GM21367 (cell line): ENCODE data around the gene BEX3.
"Not testable (repeated sequence)": the region's sequence is repeated elsewhere in the genome, so short reads cannot be mapped to it uniquely, and the experiment has no call there.

Experiments
- ATAC-seq: cut with Tn5 transposase; IDR thresholded peaks from one replicate; pipeline ENCODE4 v1.9.1; 2021; ENCODE audit not compliant: unreplicated experiment

Gene BEX3

DNA sequence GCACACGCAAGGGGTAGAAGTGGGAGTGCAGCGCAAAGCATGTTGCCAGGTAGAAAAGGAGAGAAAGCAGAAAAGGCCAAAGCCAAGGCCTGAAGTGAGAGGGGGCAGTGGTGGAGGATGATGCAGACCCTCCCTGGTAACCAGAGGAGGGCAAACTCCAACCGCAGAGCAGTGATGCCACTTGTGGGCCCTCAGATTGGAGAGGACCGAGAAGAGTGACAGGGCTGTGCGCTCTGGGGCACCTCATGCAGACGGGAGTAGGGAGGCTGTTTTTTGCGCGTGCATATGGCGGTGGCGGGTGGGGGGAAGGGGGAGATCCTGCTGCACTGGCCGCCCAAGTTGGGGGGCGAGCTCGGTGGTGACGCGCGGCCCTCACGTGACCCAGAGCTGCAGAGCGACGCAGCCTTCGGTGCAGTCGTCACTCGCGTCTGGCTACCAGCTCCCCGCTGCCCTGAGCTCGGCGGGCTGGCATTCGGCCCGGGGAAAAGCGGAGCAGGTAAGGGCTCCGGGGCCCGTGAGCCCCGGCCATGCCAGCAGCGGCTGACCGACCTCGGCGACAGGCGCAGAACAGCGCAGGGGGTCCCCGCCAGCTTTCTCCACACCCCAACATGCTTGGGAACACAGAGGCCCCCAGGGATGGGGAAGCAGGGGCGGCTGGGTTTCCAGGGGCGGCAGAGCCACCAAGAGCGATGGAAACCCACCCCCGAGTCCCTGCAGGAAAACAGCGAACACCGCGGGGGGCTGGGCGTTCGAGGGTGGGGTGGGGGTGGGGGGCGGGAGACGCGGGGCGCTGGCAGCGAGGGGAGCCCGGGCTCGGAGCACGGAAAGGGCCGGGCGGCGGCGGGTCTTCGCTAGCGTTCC, at the start of gene BEX3:
Gene BEX3 (plus strand): TSS at position 421 of the 861 bp plus-strand sequence. CDS start 984 bp downstream, outside the sequence.
- ATAC-seq = no peak

DNA sequence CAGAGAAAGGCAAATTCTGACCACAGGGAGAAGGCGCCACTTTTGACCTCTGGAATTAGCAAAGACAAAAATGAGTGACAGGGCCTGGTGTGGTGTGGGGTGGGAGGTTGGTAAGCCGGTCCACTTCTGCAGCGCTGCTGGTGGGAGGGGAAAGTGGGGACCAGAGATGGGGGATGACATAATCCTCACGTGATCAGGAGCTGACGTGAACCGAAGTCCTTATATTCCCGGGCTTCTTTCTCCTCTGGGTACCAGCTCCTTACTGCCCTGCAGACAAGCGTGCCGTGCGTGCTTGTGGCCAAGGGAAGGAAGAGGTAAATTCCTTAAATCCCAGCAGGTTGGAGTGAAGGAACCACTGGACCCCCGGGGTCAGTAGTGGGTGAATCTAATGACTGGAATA, 46.3 kb upstream of the BEX3 start, which contains the start of gene TCEAL7:
Gene TCEAL7 (plus strand): TSS at position 249 of the 400 bp plus-strand sequence. CDS start 1,165 bp downstream, outside the sequence.
- no peak for ATAC-seq

DNA sequence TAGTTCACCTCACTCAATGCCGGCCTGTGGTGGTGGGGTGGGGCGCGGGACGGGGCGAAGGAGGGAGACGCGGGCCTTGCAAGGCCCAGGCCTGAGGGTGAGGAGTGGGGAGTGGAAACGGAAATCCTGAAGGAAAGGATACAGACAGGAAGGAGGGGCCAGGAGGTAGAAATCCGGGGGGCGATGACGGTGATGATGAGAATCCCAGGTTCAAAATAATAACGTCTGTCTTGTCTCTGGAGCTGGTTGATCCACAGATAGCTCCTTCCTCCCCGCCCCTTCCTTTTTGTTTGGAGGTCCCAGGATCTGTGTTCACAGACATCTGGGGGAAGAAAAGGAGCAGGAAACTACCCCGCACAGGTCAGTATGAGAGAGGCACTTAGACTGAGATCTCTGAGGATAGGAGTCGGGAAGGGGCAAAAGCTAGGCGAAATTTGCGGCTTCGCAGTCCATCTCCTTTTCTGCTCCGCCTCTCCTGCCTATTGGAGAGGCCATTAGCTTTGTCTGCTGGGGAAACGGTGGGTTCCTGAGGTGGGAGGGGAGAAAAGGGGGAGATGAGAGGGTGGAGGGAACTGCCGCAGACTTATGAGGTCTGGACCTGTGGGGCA, 45.6 kb upstream of the BEX3 start:
- no peak for ATAC-seq

DNA sequence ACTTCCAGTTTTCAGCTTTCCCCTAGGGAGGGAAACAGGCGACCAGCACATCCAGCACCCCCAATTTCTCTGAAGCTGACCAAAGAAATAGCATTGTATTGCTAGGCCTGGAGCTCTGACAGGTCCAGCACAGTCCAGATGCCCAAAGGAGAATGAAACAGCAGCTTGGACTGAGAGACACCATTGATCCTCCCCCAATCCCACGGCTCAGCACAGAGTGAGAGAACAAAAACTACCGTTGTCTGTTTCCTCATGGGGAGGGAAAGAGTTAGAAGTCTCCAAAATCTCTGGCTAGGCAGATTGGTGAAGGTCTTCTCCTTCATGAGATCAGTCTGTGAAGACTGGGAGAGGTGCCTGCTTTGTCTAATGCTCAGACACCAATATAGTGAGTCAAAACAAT, 37.7 kb upstream of the BEX3 start:
- ATAC-seq = no peak

DNA sequence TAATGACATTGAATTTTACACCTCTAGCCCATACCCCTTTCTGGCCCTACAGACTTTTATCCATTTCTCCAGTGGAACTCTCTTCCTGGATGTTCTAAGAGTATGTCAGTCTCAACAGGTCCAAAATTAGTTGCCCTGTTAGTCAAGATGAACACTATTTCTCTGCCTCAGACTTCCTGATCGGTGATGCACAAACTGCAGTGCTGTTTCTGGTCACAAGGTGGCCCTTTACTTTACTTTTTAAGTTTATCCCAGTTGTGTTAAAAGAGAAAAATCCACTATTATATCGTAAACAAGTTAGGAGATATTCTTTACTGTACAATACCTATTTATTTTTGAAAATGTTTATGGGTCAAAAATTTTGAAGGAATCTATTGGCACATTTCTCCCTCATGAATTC, 33.2 kb upstream of the BEX3 start:
- peak; percentile 49 for ATAC-seq

DNA sequence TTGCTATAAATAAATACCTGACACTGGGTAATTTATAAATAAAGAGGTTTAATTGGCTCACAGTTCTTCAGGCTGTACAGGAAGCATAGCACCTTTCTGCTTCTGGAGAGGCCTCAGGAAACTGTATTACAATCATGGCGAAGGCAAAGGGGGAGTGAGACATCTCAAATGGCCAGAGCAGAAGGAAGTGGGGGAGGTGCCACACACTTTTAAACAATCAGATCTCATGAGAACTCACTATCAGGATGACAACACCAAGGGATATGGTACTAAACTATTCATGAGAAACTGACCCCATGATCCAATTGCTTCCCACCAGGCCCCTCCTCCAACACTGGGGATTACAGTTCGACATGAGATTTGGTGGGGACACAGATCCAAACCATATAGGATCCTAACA, 31.7 kb upstream of the BEX3 start:
- ATAC-seq = no peak

DNA sequence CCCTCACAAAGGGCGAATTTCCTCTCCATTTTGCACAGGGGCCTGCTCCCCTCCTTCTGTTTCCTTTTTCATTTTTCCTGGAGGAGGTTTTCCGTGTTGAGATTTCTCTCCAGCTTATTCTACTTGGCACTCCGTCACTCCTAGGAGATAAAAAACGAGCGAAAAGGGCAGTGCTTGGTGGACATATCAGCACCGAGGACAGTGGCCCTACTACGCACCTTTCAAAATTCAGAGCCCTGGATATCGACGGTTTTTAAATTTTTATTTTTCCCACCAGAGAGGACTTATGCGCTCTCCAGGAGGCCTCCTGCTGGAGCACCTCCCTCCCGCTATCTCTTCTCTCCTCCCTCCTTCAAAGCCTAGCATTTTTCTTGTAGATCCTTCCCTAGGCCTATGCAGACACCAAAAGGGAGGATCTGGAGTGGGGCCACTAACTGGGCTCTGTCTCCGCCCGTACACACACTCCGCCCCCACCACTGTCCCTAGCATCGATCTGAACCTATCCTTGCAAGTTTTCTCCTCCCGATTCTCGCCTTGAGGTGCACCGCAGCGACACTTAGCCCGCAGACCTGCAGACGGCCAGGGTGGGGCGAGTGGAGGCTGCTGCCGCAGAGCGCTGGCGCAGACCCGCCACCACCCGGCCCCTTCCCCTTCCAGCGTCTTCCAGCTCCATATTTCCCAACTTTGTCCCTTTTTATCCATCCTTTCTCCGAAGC, 28.5 kb upstream of the BEX3 start:
- no peak for ATAC-seq

DNA sequence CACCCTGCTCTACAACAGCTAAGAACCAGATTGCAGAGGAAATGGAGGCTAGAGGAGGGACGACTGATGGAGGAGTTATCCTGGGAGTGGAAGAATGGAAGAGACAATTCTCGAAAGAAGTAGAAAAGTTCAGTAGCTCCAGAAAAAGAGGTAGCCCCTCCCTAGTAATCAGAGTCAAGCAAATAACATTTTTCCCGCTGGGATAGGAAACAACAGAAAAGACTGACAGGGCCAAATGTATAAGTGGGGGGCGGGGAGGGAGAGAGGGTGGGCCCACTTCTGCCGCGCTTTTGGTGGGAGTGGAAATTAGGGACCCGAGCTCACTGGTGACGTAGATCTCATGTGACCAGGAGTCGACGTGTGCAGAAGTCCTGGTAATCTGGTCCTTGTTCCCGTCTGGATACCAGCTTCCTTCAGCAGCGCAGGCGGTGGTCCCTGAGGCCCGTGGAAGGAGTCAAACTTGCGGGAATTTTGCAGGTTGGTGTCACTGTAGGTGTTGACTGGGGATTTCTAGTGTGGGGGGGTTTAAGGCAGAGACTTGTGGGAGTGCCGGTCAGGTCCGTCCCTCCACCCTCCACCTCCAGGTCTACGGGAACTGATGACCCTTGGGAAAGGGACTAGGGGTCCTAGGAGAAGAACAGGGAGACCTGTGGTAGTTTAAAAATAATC, 20.1 kb upstream of the BEX3 start, which contains the start of gene TCEAL9:
Gene TCEAL9 (plus strand): TSS at position 377 of the 669 bp plus-strand sequence. CDS start 1,179 bp downstream, outside the sequence.
- ATAC-seq = no peak

DNA sequence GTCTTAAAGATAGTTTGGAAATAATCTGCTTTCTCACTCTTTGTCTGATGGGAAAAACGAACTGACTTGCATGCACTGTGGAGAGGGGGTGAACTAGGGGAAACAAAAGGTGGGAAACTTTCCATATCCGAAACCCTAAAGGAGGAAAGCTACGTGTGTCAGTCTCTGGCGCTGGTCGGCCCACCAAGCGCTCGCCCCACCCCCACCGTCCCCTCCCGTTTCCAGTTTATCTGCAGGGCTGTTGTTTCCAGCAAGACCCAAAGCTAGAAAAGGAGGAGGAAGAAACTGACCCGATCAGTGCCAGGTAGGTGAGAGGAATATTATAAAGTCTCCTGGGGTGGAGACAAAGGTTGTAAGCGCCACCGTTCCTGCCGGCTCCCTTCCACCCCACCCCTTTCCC, 19.5 kb upstream of the BEX3 start:
- no peak for ATAC-seq

DNA sequence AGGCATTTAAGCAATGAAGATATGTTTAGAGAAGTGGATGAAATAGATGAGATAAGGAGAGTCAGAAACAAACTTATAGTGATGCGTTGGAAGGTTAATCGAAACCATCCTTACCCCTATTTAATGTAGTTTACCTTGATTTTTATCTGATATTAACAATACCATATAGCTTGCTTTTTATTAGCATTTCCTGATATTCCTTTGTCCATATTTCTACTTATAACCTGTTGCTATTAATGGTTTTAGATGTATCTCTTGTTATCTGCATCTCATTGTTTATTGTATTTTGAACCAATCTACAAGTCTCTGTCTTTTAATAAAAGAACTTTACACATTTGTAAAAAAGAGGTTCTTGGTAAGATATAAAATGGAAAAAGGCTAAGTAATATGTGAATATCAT, 18.5 kb upstream of the BEX3 start:
- no peak for ATAC-seq

DNA sequence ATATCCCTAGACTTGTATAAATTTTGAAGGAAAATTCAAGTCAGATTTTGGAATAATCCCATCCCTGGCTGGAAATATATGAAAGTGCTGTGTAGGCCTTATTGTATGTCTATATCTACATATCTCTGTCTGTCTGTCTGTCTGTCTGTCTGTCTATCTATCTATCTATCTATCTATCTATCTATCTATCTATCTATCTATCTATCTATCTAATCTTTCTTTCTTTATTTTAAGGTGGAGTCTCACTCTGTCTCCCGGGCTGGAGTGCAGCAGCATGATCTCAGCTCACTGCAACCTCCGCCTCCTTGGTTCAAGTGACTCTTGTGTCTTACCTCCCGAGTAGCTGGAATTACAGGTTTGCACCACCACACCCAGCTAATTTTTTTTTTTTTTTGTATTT, 16.7 kb upstream of the BEX3 start:
- ATAC-seq = not testable (repeated sequence)

DNA sequence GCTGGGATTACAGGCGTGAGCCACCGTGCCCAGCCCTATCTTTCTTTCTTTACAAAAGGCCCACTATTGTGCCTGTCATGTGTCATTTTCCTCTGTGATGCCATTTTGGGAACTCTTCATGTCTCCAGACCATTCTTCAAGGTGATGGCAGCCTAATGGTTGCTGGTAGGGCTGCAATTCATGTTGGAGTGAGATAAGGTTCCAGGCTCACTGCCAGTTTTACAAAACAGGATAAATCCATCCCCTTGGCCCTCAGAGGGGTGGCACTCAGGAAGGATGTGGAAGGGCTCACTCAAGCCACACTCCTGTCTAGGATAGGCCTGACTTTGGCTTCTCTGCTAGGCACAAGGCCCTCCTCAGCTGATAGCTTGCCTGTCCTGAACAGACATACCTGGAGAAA, 16.2 kb upstream of the BEX3 start:
- ATAC-seq = no peak

DNA sequence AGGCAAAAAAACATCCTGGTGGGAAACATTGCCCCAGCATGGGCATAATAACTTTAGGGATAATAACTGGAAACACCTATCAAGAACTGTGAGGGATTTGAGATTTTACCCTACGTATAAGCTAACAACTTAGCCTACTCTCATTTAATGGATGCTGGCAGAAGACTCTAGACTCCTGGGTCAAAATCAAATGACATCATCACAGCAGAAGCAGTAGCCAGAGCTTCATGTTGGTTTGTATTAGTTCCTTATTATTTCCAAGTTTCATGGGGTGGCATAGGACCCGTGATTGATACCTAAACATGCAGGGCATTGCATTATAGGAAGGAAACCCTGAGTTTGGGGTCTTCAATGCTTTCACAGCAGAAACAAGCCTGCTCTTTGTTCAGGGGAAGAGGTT, 15.4 kb upstream of the BEX3 start:
- ATAC-seq = no peak

DNA sequence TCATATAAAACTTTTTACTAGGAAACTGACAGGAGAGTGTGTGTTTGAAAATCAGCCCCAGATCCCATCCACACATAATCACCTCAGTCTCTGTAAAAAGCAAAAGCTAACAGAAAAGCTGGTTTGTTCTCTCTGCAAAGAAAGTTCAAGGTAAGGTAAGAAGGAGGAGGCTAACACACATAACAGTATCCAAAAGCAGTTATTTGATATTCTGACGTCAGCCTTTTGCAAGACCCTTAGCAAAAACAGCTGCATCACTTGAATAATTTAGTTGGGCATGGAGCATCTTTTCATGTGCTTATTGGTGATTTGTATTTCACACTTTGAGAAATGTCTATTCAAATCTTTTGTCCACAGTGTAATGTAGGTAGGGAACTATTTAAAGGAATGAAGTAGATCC, 14.5 kb upstream of the BEX3 start:
- no peak for ATAC-seq

DNA sequence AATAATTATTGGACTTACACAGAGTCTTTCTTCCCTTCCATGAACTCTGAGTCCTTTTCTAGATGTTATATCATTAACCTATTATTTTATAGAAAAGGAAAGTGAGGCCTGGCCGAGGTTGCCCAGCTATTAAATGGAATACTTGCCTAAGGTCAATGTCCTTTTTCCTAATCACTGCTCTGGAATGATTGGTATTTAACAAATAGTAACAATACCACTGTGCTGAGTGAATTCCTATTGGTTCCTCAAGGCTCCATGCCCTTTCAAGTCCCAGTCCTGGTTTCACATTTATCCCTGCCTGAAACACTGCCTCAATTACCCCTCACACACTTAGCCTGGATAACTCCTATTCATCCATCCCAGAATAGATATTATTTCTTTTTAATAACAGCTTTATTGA, 13.9 kb upstream of the BEX3 start:
- no peak for ATAC-seq

DNA sequence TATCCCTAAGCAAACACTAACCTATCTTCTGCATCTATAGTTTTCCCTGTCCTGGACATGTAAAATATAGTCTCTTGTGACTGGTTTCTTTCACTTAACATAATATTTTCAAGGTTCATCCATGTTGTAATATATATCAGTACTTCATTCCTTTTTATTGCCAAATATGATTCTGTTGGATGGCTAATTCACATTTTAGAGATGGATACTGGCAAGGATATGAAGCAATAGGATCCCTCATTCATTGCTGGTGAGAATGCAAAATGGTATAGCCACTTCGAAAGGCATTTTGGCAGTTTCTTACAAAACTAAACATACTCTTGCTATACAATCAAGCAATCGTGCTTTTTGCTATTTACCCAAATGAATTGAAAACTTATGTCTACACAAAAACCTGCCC, 13.3 kb upstream of the BEX3 start:
- ATAC-seq = no peak

DNA sequence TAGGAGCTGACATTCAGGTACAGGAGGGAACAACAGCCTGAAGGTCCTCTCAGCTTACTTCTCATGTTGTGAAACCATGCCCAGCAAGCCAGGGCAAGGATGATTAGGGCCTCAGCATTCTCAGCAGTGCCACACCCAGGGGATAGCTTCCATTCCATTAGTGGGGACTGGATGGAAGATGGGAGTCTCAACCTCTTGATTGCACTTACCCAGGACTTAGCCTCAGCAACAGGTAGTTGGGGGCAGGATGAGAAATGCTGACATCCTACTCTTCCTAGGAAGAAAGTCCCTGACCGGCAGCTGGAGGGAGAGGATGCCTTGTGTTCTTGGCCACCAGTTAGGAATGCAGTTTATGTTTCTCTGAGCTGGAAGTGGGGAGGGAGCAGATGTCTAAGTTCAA, 8.8 kb upstream of the BEX3 start:
- ATAC-seq = no peak

DNA sequence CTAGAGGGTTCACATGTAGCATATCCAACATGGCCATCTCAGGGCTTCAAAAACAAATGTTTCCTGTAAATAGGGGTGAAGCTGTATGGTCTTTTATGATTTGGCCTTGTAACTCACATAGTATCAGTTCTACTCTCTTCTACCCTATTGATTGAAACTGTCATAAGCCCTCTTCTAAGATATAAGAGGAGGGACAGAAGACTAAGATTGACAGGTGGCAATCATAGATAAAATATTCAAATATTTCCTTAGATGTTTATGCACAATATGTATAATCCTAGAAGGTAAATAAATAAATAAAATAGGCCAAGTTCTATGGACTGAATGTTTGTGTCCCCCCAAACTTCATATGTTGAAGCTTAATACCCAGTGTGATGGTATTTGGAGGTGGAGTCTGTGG, 6.9 kb upstream of the BEX3 start:
- ATAC-seq = no peak

DNA sequence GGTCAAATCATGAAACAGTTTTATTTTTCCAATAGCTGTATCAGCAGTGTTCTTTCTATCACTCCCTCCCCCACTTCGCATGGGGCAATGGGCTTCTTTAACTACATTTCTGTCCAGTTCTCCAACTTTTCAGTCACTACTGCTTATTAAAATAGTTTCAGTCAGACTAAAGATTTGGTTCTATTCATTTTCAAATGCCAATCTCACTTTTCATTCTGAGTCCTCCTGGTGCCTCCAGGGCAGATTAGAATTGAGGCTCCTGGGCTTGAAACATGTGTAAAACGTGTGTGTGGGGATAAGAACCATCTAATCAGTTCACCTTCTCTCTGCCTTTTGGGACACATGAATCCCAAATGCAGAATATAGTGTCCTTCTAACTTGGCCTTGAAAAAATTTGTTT, 3.5 kb upstream of the BEX3 start:
- ATAC-seq = no peak

DNA sequence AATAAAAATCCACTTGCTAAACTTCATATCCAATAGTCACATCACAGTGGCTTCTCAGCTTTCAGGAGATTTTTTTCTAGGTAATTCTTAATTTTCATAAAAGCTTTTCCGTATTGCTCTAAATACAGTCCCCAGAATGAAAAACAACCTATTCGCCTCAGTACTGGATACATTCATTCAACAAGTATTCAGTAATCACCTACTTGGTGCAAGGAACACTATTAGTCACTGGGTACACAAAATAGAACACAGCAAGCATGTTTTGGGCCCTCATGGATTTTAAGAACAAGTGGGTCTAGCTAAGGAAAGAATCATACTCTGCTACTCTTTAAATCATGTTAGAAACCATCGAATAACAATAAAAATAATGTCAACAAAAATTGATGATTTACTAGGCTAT, 2.8 kb upstream of the BEX3 start:
- no peak for ATAC-seq

DNA sequence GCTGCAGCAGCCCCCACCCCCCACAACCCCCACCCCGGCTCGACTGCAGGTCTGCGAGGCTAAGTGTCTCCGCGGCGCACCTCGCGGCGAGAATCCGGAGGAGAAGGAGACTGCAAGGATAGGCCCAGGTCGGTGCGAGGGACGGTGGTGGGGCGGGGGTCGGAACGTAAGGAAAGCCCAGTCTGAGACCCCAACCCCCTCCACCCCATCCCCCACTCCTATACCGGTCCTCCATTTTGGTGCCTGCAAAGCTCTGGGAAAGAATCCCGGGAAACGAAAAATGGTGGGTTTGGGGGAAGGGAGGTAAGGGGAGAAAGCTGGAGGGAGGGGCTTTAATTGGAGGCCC, 614 bp downstream of the BEX3 start:
- no peak for ATAC-seq
